AG10803 (cell line): ENCODE measurements around the gene RFC5.

ENCODE experiments used
- DNase-seq: peaks from one replicate; pipeline ENCODE4 v3.0.0; 2010; ENCODE audit warnings: low read depth
- H3K4me3 ChIP-seq: 2 replicates; pipeline ENCODE4 v1.5.1; 2011; ENCODE audit warnings: mild to moderate bottlenecking, low read length, control low read depth
- TF ChIP-seq, protein P1 (sequence below): conservative IDR thresholded peaks from 2 replicates; pipeline ENCODE4 v1.5.1; 2011; ENCODE audit warnings: mild to moderate bottlenecking, low read length, control low read depth, inconsistent platforms

Gene RFC5

GRCh38 chr12:118050972-118051910 is 34.7 kb downstream of the RFC5 start:
- no peak for DNase-seq

GRCh38 chr12:118052324-118053070 is 36.0 kb downstream of the RFC5 start:
- H3K4me3 ChIP-seq, result no peak overlapping the region
- TF ChIP-seq, protein P1, sequence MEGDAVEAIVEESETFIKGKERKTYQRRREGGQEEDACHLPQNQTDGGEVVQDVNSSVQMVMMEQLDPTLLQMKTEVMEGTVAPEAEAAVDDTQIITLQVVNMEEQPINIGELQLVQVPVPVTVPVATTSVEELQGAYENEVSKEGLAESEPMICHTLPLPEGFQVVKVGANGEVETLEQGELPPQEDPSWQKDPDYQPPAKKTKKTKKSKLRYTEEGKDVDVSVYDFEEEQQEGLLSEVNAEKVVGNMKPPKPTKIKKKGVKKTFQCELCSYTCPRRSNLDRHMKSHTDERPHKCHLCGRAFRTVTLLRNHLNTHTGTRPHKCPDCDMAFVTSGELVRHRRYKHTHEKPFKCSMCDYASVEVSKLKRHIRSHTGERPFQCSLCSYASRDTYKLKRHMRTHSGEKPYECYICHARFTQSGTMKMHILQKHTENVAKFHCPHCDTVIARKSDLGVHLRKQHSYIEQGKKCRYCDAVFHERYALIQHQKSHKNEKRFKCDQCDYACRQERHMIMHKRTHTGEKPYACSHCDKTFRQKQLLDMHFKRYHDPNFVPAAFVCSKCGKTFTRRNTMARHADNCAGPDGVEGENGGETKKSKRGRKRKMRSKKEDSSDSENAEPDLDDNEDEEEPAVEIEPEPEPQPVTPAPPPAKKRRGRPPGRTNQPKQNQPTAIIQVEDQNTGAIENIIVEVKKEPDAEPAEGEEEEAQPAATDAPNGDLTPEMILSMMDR, result no peak
- peak; percentile 97 for DNase-seq

More at GRCh38 chr12:118050972-118051910, 34.7 kb downstream of the RFC5 start:
- TF ChIP-seq, protein P1, result no peak
- H3K4me3 ChIP-seq, result no peak overlapping the region

DNA sequence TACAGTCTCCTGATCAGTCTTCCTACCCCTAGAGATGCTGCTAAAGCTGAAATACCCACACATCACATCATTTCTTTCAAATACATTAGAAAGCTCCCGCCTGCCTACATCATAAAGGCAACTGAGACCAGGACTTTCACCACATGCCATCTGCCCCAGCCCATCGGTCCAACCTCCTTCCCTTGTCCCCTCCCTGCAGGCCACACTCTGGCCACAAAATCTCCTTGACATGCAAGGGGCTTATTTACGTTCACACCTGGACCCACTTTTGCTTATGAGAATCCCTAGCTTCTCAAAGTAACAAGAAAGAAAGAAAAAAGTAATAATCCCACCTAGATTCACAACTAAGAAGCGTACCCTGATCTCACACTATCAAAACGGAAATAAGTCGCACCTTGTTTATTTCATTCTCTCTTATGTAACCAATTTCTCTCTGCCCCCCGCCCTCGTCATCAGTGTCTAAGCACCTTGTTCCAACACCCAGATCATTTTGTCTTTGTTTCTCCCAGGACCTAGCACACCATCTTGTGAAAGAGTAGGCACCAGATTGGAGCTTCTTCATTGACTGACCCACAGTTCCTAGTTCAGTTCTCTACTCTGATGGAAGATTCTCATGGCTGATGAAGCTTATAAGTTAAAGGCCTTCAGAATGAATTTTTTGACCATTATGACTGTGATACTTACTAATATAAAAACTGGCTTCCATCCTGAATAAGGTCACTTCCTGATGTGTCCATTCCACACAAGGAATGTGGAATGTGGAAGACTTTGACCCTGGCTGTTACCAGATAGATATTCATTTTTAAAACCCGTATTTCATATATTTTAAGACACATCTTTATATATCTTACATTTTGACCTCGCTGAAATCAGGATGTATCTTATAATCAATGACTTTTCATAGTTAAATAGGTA is 36.8 kb downstream of the RFC5 start:
- peak; percentile 40 for DNase-seq
- TF ChIP-seq, protein P1, result no peak
- H3K4me3 ChIP-seq, result no peak overlapping the region

DNA sequence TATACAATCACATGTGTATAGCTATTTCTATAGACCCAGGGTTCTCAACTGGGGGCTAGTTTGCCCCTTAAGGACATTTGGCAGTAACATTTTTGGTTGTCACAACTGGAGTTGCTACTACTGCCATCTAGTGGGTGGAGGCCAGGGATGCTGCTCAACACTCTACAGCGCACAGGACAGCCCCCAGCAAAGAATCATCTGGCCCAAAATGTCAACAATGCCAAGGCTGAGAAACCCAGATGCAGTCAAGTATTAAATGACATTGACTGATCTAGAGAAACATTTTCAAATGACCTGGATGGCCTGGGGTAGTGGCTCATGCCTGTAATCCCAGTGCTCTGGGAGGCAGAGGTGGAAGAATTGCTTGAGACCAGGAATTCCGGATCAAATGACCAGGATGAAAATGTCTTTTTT is 38.6 kb downstream of the RFC5 start:
- no peak for DNase-seq
- TF ChIP-seq, protein P1, result peak; percentile 49
- no peak overlapping the region for H3K4me3 ChIP-seq

GRCh38 chr12:118055865-118056773 is 39.6 kb downstream of the RFC5 start:
- no peak overlapping the region for H3K4me3 ChIP-seq
- TF ChIP-seq, protein P1, result no peak
- no peak for DNase-seq

- TF ChIP-seq, protein P1, result no peak
- H3K4me3 ChIP-seq, result no peak overlapping the region
- no peak for DNase-seq
Observed at GRCh38 chr12:118058227-118058626, 41.7 kb downstream of the RFC5 start.
